GF-D8 (cell line): ENCODE data around the gene STIM1.

Source experiments
- DNase-seq: peaks from one replicate; lab custom pipeline; 2025; lab: John Stamatoyannopoulos, UW

STIM1 gene

GRCh38 chr11:3830730-3831129 is 24.7 kb upstream of the STIM1 start:
- no peak for DNase-seq

- peak; percentile 10 for DNase-seq
Measured at GRCh38 chr11:3831378-3832239, 23.9 kb upstream of the STIM1 start.

- no peak for DNase-seq
Measured at GRCh38 chr11:3832816-3833215, 22.6 kb upstream of the STIM1 start.

- DNase-seq, result no peak
Measured at GRCh38 chr11:3833449-3833848, 22.0 kb upstream of the STIM1 start.

- DNase-seq, result no peak
Measured at GRCh38 chr11:3834349-3834663, 21.2 kb upstream of the STIM1 start.

- DNase-seq, result peak; percentile 62
Measured at GRCh38 chr11:3834664-3835461, 20.6 kb upstream of the STIM1 start.

GRCh38 chr11:3835751-3836150 is 19.7 kb upstream of the STIM1 start:
- peak; percentile 34 for DNase-seq

- peak; percentile 45 for DNase-seq
Measured at GRCh38 chr11:3836903-3837302, 18.6 kb upstream of the STIM1 start.

- peak; percentile 76 for DNase-seq
Measured at GRCh38 chr11:3837793-3838192, 17.7 kb upstream of the STIM1 start.

GRCh38 chr11:3838504-3838903 is 17.0 kb upstream of the STIM1 start:
- no peak for DNase-seq

GRCh38 chr11:3840004-3840869 is 15.2 kb upstream of the STIM1 start:
- DNase-seq, result no peak

- no peak for DNase-seq
Measured at GRCh38 chr11:3840870-3841425, 14.5 kb upstream of the STIM1 start, which contains the start of gene RHOG. Gene RHOG (minus strand): TSS chr11:3840959. CDS start chr11:3828138, 12,821 bp downstream.

- DNase-seq, result peak; percentile 56
Measured at GRCh38 chr11:3841426-3842350, 13.8 kb upstream of the STIM1 start.

- DNase-seq, result no peak
Measured at GRCh38 chr11:3843326-3843725, 12.1 kb upstream of the STIM1 start.

- DNase-seq, result no peak
Measured at GRCh38 chr11:3845246-3845645, 10.2 kb upstream of the STIM1 start.

- no peak for DNase-seq
Measured at GRCh38 chr11:3845670-3846069, 9.8 kb upstream of the STIM1 start.

- no peak for DNase-seq
Measured at GRCh38 chr11:3849297-3849874, 6.1 kb upstream of the STIM1 start.

GRCh38 chr11:3853545-3853842 is 2.0 kb upstream of the STIM1 start:
- no peak for DNase-seq

- DNase-seq, result peak; percentile 34
Measured at GRCh38 chr11:3853899-3854659, 1.4 kb upstream of the STIM1 start.

- no peak for DNase-seq
Measured at GRCh38 chr11:3854660-3854976, 846 bp upstream of the STIM1 start.
